Liver (tissue), 9 donors: Measurements from ENCODE around the gene RASAL2. TPM values are rescaled to one million over a fixed set of nuclear protein-coding genes. Genes with fewer than 3 reads are reported as not detected.

Experiments
- DNase-seq: peaks from one replicate; pipeline ENCODE4 v3.0.0-alpha.2; 2017; ENCODE audit warnings: low spot score
- H3K27ac ChIP-seq, 2 donors: one replicate each; pipeline ENCODE4 v1.7.0; 2013; ENCODE audit warnings: inconsistent platforms in 2 of 2, low read length in 2 of 2, control low read depth in 1 of 2, low read depth in 1 of 2, mild to moderate bottlenecking in 1 of 2
- H3K27me3 ChIP-seq, 4 donors: one replicate each; pipeline versions ENCODE4 v1.6.1 to v1.7.0; 2013; ENCODE audit warnings: low read length in 3 of 4, inconsistent platforms in 1 of 4, mild to moderate bottlenecking in 1 of 4, moderate library complexity in 1 of 4; ENCODE audit not compliant: control insufficient read depth in 4 of 4, insufficient read depth in 4 of 4
- H3K36me3 ChIP-seq, 4 donors: one replicate each; pipeline versions ENCODE4 v1.6.1 to v1.7.0; 2013; ENCODE audit warnings: low read length in 3 of 4, mild to moderate bottlenecking in 3 of 4, low read depth in 1 of 4, moderate library complexity in 1 of 4; ENCODE audit not compliant: control insufficient read depth in 4 of 4, insufficient read depth in 3 of 4
- H3K4me1 ChIP-seq, 4 donors: one replicate each; pipeline versions ENCODE4 v1.6.1 to v1.7.0; 2013; ENCODE audit warnings: low read length in 3 of 4, mild to moderate bottlenecking in 3 of 4, moderate library complexity in 1 of 4; ENCODE audit not compliant: control insufficient read depth in 4 of 4, insufficient read depth in 4 of 4
- H3K4me3 ChIP-seq, 3 donors: one replicate each; pipeline versions ENCODE4 v1.6.1 to v1.7.0; 2013; ENCODE audit warnings: low read length in 3 of 3, control low read depth in 1 of 3, low read depth in 1 of 3, mild to moderate bottlenecking in 1 of 3
- H3K9ac ChIP-seq, 2 donors: one replicate each; pipeline ENCODE4 v1.7.0; 2013; ENCODE audit warnings: low read length in 2 of 2, mild to moderate bottlenecking in 2 of 2, moderate library complexity in 2 of 2, control low read depth in 1 of 2, low read depth in 1 of 2
- H3K9me3 ChIP-seq, 4 donors: one replicate each; pipeline versions ENCODE4 v1.6.1 to v1.7.0; 2013; ENCODE audit warnings: low read length in 3 of 4; ENCODE audit not compliant: control insufficient read depth in 4 of 4
- ATF3 ChIP-seq: IDR thresholded peaks from 2 replicates; pipeline ENCODE4 v1.6.1; 2016; ENCODE audit warnings: antibody characterized with exemption
- CTCF ChIP-seq: fragments of 150-350 bp; IDR thresholded peaks from 2 replicates; pipeline ENCODE4 v1.5.1; 2017; ENCODE audit warnings: improper control_type of control experiment, low read depth, low read length; ENCODE audit not compliant: missing input control
- EGR1 ChIP-seq, 2 donors: IDR thresholded peaks; 2 replicates each; pipeline ENCODE4 v1.6.1; 2016 to 2018; ENCODE audit warnings: antibody characterized with exemption in 2 of 2, low read depth in 2 of 2
- FOXA1 ChIP-seq: IDR thresholded peaks from 2 replicates; pipeline ENCODE4 v1.6.1; 2016; ENCODE audit warnings: antibody characterized with exemption
- FOXA2 ChIP-seq: IDR thresholded peaks from 2 replicates; pipeline ENCODE4 v1.6.1; 2016; ENCODE audit warnings: antibody characterized with exemption
- HNF4A ChIP-seq, 2 donors: conservative IDR thresholded peaks; 2 replicates each; pipeline ENCODE4 v1.6.1; 2016; ENCODE audit warnings: antibody characterized with exemption in 2 of 2, mild to moderate bottlenecking in 2 of 2
- HNF4G ChIP-seq: IDR thresholded peaks from 2 replicates; pipeline ENCODE4 v1.6.1; 2016; ENCODE audit warnings: antibody characterized with exemption
- JUND ChIP-seq, 2 donors: IDR thresholded peaks; 2 replicates each; pipeline ENCODE4 v1.6.1; 2016; ENCODE audit warnings: antibody characterized with exemption in 2 of 2
- MAX ChIP-seq: IDR thresholded peaks from 2 replicates; pipeline ENCODE4 v1.6.1; 2016; ENCODE audit warnings: antibody characterized with exemption
- RAD21 ChIP-seq, 2 donors: IDR thresholded peaks; 2 replicates each; pipeline ENCODE4 v1.6.1; 2016; ENCODE audit warnings: antibody characterized with exemption in 2 of 2, mild to moderate bottlenecking in 2 of 2
- RXRA ChIP-seq, 2 donors: IDR thresholded peaks; 2 replicates each; pipeline ENCODE4 v1.6.1; 2017 to 2018; ENCODE audit warnings: antibody characterized with exemption in 2 of 2, mild to moderate bottlenecking in 1 of 2
- TAF1 ChIP-seq: conservative IDR thresholded peaks from 2 replicates; pipeline ENCODE4 v1.6.1; 2016; ENCODE audit warnings: antibody characterized with exemption, mild to moderate bottlenecking
- YY1 ChIP-seq: IDR thresholded peaks from 2 replicates; pipeline ENCODE4 v1.6.1; 2016; ENCODE audit warnings: antibody characterized with exemption, mild to moderate bottlenecking
- ZBTB33 ChIP-seq: IDR thresholded peaks from 2 replicates; pipeline ENCODE4 v1.6.1; 2016; ENCODE audit warnings: antibody characterized with exemption
- WGBS: extraction: QIAGEN DNeasy Blood & Tissue Kit; methylation state at CpG from one replicate; pipeline ENCODE4 v1.1.7; 2013; 5-methylcytosine and 5-hydroxymethylcytosine counted together
- polyA plus RNA-seq, 2 donors: library from polyadenylated mRNA; stranded (reverse) in 1 of 2; unstranded in 1 of 2; fragments of 200-250 nt in 1 of 2; fragments of >200 nt in 1 of 2; fragmentation: Nextera tagmentation in 1 of 2; extraction: Ambion mirVana in 1 of 2; gene quantifications; one replicate each; pipeline versions ENCODE4 v1.2.1 to v1.2.3, GENCODE V29; 2013 to 2015
- total RNA-seq, 2 donors: library from RNA; depleted of rRNA; stranded (reverse); fragments of >200 nt; gene quantifications; one replicate each; pipeline ENCODE4 v1.2.3, GENCODE V29; 2014
- donor health status: healthy.
- donor health status: healthy.
- donor health status: healthy.
- donor health status: healthy.
- donor health status: healthy.

RASAL2 gene
- total and polyA plus RNA-seq, 4 donors: 1.8 to 8.1 (median 4.1) TPM

GRCh38 chr1:178271471-178271870 lies 177.6 kb downstream of the RASAL2 start:
- no peak overlapping the region for H3K9ac ChIP-seq
- DNase-seq: no peak
- H3K9me3 ChIP-seq: no peaks in the 10 kb centered on the region
- H3K27ac ChIP-seq: no peak overlapping the region
- no peaks in the 10 kb centered on the region for H3K36me3 ChIP-seq
- no peaks in the 10 kb centered on the region for H3K27me3 ChIP-seq
- TF ChIP-seq HNF4G: no peak
- TF ChIP-seq HNF4A (conservative IDR thresholded peaks at IDR 0.05): no peak
- no peak for TF ChIP-seq JUND (IDR thresholded peaks at IDR 0.05)
- TF ChIP-seq YY1: no peak
- TF ChIP-seq RXRA (IDR thresholded peaks at IDR 0.05): no peak
- no peak for TF ChIP-seq RAD21 (IDR thresholded peaks at IDR 0.05)
- TF ChIP-seq ATF3: no peak
- TF ChIP-seq MAX: no peak
- no peak for TF ChIP-seq FOXA1
- TF ChIP-seq EGR1 (IDR thresholded peaks at IDR 0.05; ENCODE audit: low read depth in 2 of 2): no peak
- WGBS: 96% methylated on average over 1 of the region's 1 CpG
- no peaks in the 10 kb centered on the region for H3K4me1 ChIP-seq
- H3K4me3 ChIP-seq: no peak overlapping the region

- H3K27ac ChIP-seq: no peak overlapping the region
- 89% methylated on average over 6 of the region's 6 CpGs for WGBS
- no peaks in the 10 kb centered on the region for H3K27me3 ChIP-seq
- H3K9ac ChIP-seq: no peak overlapping the region
- TF ChIP-seq MAX (no peak), CTCF (no peak), RAD21 (IDR thresholded peaks at IDR 0.05) (no peak), RXRA (IDR thresholded peaks at IDR 0.05) (no peak), TAF1 (no peak), HNF4G (no peak), JUND (IDR thresholded peaks at IDR 0.05) (no peak), FOXA2 (no peak)
- H3K4me3 ChIP-seq: no peak overlapping the region
- H3K4me1 ChIP-seq: no peaks in the 10 kb centered on the region
- no peaks in the 10 kb centered on the region for H3K36me3 ChIP-seq
- no peak for DNase-seq
- H3K9me3 ChIP-seq: peaks cover 0 to 2% (median 0%) of the 10 kb centered on the region in 4 donors
Measured at GRCh38 chr1:178273707-178274410, 180.0 kb downstream of the RASAL2 start.

- WGBS: 94% methylated on average over 2 of the region's 2 CpGs
- no peaks in the 10 kb centered on the region for H3K4me1 ChIP-seq
- no peak overlapping the region for H3K27ac ChIP-seq
- peaks cover 0 to 2% (median 0%) of the 10 kb centered on the region in 4 donors for H3K9me3 ChIP-seq
- no peak overlapping the region for H3K9ac ChIP-seq
- H3K36me3 ChIP-seq: no peaks in the 10 kb centered on the region
- no peak for DNase-seq
- H3K4me3 ChIP-seq: no peak overlapping the region
- no peak for TF ChIP-seq CTCF
- TF ChIP-seq ATF3: no peak
- no peak for TF ChIP-seq HNF4A (conservative IDR thresholded peaks at IDR 0.05)
- no peak for TF ChIP-seq RXRA (IDR thresholded peaks at IDR 0.05)
- no peak for TF ChIP-seq ZBTB33
- TF ChIP-seq YY1: no peak
- H3K27me3 ChIP-seq: no peaks in the 10 kb centered on the region
Measured at GRCh38 chr1:178275049-178275448, 181.1 kb downstream of the RASAL2 start.
